Measurements from ENCODE around the gene LSM14A. TPM values are rescaled to one million over a fixed set of nuclear protein-coding genes. Genes with fewer than 3 reads are reported as not detected.
"Not testable (repeated sequence)": the region's sequence is repeated elsewhere in the genome, so short reads cannot be mapped to it uniquely, and the experiment has no call there.

LSM14A gene
- total RNA-seq, 3 donors from 2014 or later = 106 to 129 (median 126) TPM

GRCh38 chr19:34193876-34194275 lies 21.6 kb downstream of the LSM14A start:
- TF ChIP-seq POLR2A (IDR thresholded peaks at IDR 0.05) (no peak), POLR2AphosphoS5 (IDR thresholded peaks at IDR 0.05) (no peak), CTCF (IDR thresholded peaks at IDR 0.05) (no peak)
- Histone ChIP-seq H3K4me1 (no peaks in the 10 kb centered on the region), H3K9me3 (no peaks in the 10 kb centered on the region), H3K4me3 (no peak overlapping the region), H3K27me3 (no peaks in the 10 kb centered on the region), H3K36me3 (no peaks in the 10 kb centered on the region), H3K27ac (no peak overlapping the region)
- intact Hi-C loops (cut with DNase I; ENCODE audit: low total_unique reads) = no loop called here
- no peak for DNase-seq (ENCODE audit: low spot score in 2 of 2)

GRCh38 chr19:34201133-34201532 lies 28.8 kb downstream of the LSM14A start:
- Histone ChIP-seq H3K4me1 (no peaks in the 10 kb centered on the region), H3K27me3 (no peaks in the 10 kb centered on the region), H3K9me3 (no peaks in the 10 kb centered on the region), H3K4me3 (no peak overlapping the region), H3K36me3 (no peaks in the 10 kb centered on the region), H3K27ac (no peak overlapping the region)
- no peak for DNase-seq (ENCODE audit: low spot score in 2 of 2)
- no peak for TF ChIP-seq POLR2A (IDR thresholded peaks at IDR 0.05)
- TF ChIP-seq POLR2AphosphoS5 (IDR thresholded peaks at IDR 0.05) = no peak
- TF ChIP-seq CTCF (IDR thresholded peaks at IDR 0.05) = no peak
- intact Hi-C loops (cut with DNase I; ENCODE audit: low total_unique reads) = no loop called here

GRCh38 chr19:34205324-34205723 lies 33.0 kb downstream of the LSM14A start:
- H3K36me3 ChIP-seq; H3K27ac ChIP-seq; intact Hi-C loops (cut with DNase I; ENCODE audit: low total_unique reads); H3K9me3 ChIP-seq; H3K4me1 ChIP-seq; H3K4me3 ChIP-seq; DNase-seq (ENCODE audit: low spot score in 2 of 2); H3K27me3 ChIP-seq: not testable (repeated sequence)

DNA sequence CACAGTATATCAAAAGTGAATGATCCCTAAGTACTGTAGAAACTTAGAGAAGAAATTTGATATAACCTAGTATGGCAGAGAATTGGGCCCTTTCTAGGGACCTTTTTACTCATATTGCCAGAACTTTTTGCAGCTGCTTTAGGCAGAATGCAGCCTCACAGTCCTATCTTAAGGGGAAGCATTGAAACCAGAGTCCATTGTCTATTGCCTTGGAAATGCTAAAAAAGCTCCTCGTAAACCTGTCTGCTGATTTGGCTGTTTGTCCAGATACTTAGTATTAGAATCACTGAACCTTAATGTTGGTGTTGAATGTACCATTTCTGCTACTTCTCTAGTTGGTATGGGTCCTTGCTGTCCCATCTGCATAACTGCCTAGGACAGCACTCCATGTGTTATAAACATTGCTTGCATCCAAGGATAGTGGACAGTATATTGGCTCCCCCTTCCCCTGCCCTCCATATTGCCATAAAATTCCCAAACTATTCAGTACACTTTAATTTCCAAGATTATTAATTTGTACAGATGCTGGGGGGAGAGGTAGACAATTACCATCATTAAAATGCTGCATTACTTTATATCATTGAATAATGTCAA lies 36.1 kb downstream of the LSM14A start:
- TF ChIP-seq CTCF (IDR thresholded peaks at IDR 0.05) (no peak), POLR2A (IDR thresholded peaks at IDR 0.05) (no peak)
- H3K4me3 ChIP-seq = no peak overlapping the region
- no peaks in the 10 kb centered on the region for H3K36me3 ChIP-seq
- intact Hi-C loops (cut with DNase I; ENCODE audit: low total_unique reads) = no loop called here
- H3K9me3 ChIP-seq = no peaks in the 10 kb centered on the region
- no peak for DNase-seq (ENCODE audit: low spot score in 2 of 2)
- H3K27me3 ChIP-seq = no peaks in the 10 kb centered on the region
- no peaks in the 10 kb centered on the region for H3K4me1 ChIP-seq
- no peak overlapping the region for H3K27ac ChIP-seq

GRCh38 chr19:34209726-34210125 lies 37.4 kb downstream of the LSM14A start:
- no peaks in the 10 kb centered on the region for H3K27me3 ChIP-seq
- H3K4me3 ChIP-seq = no peak overlapping the region
- H3K36me3 ChIP-seq = no peaks in the 10 kb centered on the region
- intact Hi-C loops (cut with DNase I; ENCODE audit: low total_unique reads) = no loop called here
- no peak for DNase-seq (ENCODE audit: low spot score in 2 of 2)
- H3K9me3 ChIP-seq = no peaks in the 10 kb centered on the region
- H3K4me1 ChIP-seq = no peaks in the 10 kb centered on the region
- TF ChIP-seq POLR2AphosphoS5 (IDR thresholded peaks at IDR 0.05) (no peak), POLR2A (IDR thresholded peaks at IDR 0.05) (no peak), CTCF (IDR thresholded peaks at IDR 0.05) (no peak)
- H3K27ac ChIP-seq = no peak overlapping the region

- Histone ChIP-seq H3K9me3 (no peaks in the 10 kb centered on the region), H3K4me1 (no peaks in the 10 kb centered on the region), H3K27ac (no peak overlapping the region), H3K4me3 (no peak overlapping the region), H3K27me3 (no peaks in the 10 kb centered on the region), H3K36me3 (no peaks in the 10 kb centered on the region)
- DNase-seq (ENCODE audit: low spot score in 2 of 2) = no peak
- intact Hi-C loops (cut with DNase I; ENCODE audit: low total_unique reads) = no loop called here
- TF ChIP-seq CTCF (IDR thresholded peaks at IDR 0.05) = no peak
- TF ChIP-seq POLR2AphosphoS5 (IDR thresholded peaks at IDR 0.05) = no peak
- no peak for TF ChIP-seq POLR2A (IDR thresholded peaks at IDR 0.05)
Measured at GRCh38 chr19:34213283-34213682, 41.0 kb downstream of the LSM14A start.

All from breast epithelium (tissue), 4 donors.